Stimulated activated CD4-positive, alpha-beta T cell treated with anti-CD3 and anti-CD28 coated beads, Interleukin-15, amount 100 ng/mL, for 1 hour (primary cell): ENCODE results near the gene AZU1.

Experiments
- DNase-seq, 2 donors: peaks; one replicate each; pipeline ENCODE4 v3.0.0-alpha.2; 2020; ENCODE audit warnings: low read depth in 1 of 2, low spot score in 1 of 2

The AZU1 gene, protein sequence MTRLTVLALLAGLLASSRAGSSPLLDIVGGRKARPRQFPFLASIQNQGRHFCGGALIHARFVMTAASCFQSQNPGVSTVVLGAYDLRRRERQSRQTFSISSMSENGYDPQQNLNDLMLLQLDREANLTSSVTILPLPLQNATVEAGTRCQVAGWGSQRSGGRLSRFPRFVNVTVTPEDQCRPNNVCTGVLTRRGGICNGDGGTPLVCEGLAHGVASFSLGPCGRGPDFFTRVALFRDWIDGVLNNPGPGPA

DNA sequence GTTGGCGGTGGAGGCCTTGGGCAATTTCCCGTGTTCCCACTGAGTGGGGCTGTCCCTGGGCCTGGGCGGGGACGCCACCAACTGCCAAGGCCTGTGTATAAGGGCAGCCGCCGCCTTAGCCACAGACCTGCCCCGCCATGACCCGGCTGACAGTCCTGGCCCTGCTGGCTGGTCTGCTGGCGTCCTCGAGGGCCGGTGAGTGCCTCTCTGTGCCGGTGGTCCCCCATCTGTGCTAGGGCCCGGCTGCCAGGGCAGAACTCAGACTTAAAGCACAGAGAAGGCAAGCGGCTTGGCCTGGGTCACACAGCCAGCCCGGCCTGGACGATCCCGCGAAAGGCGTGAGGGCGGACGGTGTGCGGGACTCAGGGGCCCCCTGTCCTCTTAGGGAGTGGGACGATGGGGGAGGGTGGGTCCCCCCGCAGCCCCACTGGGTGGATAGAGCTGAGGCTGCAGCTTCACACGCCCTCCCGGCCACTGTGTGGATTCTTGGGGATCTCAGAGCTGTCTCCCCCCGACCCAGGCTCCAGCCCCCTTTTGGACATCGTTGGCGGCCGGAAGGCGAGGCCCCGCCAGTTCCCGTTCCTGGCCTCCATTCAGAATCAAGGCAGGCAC, at the start of gene AZU1:
AZU1 (plus strand) TSS at position 128 of the 612 bp plus-strand sequence; CDS start at position 138, 10 bp downstream.
- DNase-seq, result no peak

DNA sequence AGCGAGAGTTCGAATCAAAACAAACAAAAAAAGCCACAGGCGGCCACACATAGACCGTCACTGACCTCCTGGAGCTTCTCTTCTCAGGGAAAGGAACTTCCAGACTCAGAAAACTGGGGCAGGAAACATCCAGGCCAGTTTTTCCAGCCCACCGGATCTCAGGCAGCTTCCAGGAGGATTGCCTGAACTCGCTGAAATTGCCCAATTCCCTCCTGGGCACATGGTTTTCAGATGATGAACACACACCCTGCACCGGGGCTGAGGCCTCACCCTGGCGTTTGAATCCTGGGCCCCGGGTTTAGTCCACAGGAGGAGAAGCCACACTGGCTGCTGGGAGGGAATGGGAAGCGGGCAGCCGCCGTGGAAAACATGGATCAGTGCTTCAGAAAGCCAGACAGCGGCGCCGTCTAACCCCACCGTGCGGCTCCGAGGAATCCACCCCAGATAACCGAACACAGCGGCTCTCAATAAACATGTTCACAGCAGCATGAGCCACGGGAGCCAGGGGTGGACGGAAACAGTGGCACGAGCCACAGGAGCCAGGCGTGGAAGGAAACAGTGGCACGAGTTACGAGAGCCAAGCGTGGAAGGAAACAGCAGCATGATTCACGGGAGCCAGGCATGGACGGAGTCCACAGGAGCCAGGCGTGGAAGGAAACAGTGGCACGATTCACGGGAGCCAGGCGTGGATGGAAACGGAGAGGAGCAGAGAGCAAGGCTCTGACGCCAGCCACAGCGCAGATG, 48.6 kb upstream of the AZU1 start:
- DNase-seq, result no peak

DNA sequence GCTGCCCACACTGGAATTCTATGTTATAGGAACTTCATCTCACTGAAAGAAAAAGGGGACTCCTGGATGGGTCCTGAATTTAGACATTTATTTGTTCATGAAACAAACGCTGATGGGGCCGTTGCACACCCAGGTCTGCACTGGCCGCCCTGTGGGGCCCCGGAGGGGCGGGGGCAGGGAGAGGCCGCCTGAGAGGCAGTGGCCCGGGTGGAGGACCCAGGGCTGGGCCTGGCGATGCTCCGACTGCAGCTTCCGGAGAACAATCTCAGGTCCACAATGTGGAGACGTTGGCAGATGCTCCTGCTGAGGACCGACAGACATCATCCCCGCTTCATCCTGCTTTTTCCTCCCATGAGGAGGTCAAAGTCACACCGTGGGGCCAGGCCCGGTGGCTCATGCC, 46.7 kb upstream of the AZU1 start:
- no peak for DNase-seq

DNA sequence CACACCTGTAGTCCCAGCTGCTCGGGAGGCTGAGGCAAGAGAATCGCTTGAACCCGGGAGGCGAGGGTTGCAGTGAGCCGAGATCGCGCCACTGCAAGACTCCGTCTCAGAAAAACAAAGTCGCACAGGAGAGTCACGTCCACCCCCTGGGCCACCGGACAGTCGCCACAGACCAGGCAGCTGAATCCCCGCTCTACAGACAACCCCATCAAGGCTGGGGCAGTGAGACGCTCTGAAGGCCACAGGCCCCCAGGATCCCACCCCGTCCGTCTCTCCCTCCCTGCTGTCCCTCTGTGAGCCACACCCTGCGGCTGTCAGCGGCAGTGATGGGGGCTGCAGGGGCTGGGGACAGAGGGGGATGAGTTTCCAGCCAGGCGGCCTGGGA, 45.8 kb upstream of the AZU1 start:
- DNase-seq, result no peak

DNA sequence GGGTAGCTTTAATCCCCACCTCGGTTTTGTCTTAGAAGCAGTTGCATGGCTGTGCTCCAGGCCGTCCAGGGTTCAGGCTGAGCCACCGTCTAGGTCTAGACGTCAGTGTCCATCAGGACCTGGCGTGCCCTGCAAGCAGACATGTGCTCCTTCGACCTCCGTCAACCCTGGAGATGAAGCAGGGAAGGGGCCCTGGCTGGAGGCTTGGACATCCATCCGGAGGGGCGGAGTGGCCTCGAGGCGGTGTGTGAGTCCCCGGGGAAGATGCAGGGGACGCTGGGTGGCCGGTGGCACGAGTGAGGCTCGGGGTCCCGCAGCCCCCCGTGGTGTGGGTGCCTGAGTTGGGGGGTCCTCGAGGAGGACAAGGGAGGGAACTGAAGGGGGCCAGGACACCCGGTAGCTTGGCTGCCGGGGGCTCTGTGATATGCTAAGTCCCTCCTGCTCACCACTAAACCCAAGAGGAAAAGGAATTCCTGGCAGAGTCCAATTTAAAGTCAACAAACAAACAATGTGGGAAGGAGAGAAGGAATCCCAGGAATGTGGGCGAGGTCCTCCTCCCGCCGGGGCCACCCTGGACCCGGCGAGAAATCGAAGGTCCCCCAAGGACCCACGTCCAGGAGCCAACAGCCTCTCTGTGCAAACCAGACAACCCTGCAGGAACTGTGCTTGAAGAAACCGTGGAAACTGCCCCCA, 45.3 kb upstream of the AZU1 start:
- DNase-seq, result no peak

DNA sequence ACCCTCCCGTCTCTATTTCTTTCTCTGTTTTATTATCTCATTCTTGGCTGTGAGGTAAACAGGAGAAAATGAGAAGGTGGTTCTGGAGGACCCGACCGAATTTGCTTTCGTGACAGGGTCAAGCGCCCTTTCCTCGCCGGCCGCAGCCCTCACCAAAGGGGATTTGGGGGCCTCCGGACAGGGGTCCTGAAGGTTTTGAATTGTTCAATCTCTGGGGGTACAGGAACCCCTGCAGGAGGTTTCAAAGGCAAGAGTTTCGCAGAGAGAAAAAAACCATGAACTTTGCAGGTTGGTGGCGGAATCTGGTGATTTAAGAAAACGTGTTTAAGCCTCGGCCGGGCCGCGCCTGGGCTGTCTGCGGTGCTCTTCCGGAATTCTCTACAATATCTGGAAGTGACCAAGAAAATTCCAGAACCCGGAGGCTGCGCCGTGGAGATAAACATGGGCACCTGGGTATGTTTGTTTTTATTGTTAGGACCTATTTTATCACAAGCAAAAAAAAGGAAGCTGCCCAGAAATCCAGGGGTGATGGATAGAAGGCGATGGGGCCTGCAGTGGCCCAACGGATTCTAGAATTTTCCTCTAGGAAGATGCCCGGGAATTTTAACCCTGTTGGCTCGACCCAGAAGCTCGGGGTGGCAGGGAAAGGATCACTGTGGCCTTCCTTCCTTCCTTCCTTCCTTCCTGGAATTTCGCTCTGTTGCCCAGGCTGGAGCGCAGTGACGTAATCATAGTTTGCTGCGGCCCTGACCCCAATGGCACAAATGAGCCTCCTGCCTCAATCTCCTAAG, 44.6 kb upstream of the AZU1 start:
- DNase-seq, result no peak

DNA sequence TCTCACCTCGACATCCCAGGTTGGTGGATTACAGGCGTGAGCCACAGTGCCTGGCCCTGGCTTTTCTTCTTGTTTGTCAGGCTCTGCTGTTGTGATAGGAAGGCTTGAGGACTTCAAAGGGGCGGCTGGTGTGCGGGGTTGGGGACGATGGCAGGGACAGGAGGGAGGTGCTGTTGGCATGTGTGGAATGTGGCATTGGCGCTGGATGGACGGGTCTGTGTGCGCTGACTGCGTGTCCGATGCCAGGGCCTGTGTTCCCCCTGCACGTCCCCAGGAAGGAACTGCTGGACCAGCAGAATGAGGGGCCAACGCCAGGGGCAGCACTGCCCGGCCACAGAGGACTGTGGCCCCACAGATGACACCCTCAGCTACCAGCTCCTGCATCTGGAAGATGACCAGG, 43.1 kb upstream of the AZU1 start:
- no peak for DNase-seq

DNA sequence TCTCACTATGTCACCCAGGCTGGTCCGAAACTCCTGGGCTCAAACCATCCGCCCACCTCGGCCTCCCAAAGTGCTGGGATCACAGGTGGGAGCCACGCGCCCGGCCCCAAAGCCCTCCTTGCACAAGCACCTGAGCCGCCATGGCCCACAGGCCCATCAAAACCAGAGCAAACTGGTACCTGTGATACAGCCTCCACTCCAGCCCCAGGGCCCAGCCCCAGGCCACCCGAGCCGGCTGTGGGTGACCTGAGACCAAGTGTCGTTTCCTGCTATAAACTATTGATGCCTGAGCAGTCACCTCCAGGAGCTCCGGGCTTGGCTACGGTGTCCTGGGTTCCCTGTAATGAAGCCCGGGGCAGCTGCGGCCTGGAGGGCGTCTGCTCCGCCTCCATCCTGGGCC, 40.1 kb upstream of the AZU1 start:
- DNase-seq, result no peak

DNA sequence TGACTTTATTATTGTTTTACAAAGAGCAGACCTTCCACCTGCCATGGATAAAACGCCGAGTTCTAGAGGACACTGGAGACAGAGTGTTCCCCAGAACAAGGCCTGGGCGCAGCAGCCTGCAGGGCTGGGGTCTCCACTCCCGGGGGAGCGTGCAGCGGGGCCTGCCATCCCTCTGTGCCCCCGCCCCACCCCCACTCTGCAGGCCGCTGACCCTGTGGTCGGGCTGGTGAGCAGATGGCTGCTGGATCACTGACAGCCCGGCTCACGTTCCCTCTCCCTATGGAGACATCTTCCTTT, 39.0 kb upstream of the AZU1 start:
- DNase-seq, result no peak

DNA sequence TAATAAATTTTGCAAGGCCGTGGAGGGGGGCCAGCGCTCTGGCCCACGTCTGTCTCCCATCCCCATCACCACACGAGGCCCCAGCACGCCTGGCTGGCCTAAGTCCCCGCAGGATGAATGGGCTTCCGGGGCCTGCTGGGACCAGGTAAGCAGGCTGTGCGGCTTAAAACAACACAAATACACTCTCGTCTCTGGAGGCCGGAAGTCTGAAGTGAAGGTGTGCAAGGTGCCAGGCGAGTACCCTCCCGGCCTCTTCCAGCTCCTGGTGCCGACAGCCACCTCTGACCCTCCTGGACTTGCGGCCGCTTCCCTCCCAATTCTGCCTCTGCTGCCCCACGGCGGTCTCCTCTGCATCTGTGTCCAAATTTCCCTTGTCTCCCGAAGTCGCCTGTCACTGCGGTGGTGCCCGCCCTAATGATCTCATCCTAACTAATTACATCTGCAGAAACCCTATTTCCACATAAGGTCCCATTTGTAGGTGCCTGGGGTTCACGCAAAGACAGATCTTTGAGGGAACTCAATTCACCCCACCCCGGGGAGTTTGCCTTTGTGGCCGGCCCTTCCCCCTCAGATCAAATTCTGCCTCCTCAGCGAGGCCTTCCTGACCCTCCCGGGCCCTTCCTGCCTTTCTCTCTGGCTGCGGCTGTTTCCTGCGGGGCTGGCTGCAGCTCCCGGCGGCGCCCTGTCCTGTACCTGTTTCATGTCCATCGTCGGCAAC, 38.5 kb upstream of the AZU1 start:
- DNase-seq, result no peak

DNA sequence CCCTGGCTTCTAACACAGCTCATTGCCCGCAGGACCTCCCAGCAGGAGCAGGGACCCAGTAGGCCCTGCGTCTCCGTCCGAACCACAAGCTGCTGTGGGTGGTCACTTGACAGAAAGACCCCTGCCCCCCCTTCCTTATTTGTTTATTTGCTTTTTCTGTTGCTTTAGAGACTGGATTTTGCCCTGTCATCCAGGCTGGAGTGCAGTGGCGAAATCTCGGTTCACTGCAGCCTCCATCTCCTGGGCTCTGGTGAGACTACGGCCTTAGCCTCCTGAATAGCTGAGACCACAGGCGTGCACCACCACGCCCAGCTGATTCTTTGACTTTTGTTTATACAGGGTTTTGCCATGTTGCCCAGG, 38.0 kb upstream of the AZU1 start:
- no peak for DNase-seq

DNA sequence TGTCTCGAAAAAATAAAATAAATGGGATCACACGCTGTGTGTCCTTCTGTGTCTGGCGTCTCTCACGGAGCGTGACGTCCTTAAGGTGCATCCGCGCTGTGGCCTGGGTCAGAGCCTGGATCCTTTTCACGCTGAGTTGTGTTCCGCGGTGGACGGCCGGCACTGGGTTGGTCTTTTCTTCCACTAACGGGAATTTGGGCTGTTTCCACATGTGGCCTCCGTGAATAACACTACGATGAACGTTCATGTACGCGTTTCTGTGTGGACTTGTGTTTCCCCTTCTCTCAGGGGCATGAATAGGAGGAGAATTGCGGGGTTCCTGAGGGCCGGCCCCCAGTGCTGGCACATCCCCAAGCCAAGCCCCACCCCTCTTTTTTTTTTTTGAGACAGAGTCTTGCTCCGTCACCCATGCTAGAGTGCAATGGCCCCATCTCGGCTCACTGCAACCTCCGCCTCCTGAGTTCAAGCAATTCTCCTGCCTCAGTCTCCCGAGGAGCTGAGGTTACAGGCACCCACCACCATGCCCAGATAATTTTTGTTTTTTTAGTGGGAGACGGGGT, 36.5 kb upstream of the AZU1 start:
- no peak for DNase-seq

DNA sequence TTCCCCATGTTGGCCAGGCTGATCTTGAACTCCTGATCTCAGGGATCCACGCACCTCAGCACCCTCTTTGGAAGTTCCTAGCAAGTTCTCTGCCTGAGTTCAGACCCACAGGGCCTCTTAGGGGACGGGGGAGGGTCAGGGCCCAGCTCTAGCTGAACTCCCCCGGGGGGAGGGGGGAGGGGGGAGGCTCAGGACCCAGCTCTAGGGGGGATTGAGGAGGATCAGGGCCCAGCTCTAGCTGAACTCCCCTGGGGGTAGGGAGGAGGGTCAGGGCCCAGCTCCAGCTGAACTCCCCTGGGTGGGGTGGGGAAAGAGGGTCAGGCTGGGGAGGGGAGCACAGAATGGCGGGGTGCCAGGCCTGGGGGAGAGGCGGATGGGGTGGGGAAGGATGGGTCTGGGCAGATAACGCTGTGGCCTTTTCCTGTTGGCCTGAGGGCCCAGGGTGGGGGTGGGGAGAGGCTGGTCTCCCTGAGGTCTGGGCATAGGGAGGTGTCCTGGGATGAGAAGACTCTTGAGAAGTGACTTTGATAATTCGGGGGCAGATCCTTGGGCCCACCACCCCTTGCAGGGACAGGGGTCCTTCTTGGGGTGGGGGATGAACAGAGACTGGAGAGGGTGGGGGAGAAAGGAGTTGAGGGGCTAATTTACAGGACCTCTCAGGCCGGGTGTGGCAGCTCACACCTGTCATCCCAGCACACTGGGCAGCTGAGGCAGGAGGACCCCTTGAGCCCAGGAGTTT, 35.9 kb upstream of the AZU1 start:
- no peak for DNase-seq

DNA sequence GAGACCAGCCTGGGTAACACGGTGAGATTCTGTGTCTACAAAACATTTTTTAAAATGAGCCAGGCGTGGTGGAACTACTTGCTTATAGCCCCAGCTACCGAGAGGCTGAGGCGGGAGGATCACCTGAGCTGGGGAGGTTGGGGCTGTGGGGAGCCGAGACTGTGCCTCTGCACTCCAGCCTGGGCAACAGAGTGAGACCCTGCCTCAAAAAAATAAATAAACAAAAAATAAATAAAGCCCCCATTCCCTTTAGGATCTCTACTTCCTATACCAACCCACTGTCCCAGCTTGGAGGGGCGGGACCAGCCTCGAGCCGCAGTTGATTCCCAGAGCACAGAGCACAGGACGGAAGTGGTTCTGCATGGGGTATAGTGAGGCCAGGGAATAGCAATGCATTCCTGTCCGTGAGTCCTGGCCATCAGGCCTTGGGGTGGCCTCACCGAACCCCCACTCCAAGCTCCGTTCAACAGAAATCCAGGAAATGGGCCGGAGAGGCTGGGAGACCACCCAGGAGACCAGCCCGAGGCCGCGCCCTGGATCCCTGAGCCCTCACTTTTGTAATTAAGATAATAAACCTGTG, 35.2 kb upstream of the AZU1 start:
- no peak for DNase-seq

DNA sequence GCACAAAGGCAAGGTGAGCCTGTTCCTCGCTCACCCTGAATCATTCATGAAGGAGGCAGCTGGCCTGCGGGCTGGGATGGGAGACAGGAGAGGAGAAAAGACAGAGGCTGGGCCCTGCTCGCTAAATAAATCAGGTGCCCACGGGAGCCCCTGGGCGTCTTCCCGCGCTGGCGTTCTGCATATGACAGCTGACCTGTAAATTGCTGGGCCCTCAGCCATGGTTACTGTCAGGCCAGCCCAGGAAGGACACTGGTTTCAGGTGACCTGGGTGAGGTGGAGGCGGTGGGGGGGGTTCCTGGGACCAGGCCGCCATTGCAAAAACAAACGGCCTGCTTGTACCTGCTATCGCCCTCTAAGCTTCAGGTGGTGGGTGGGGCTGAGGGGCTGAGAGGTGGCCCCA, 33.8 kb upstream of the AZU1 start:
- DNase-seq, result no peak

DNA sequence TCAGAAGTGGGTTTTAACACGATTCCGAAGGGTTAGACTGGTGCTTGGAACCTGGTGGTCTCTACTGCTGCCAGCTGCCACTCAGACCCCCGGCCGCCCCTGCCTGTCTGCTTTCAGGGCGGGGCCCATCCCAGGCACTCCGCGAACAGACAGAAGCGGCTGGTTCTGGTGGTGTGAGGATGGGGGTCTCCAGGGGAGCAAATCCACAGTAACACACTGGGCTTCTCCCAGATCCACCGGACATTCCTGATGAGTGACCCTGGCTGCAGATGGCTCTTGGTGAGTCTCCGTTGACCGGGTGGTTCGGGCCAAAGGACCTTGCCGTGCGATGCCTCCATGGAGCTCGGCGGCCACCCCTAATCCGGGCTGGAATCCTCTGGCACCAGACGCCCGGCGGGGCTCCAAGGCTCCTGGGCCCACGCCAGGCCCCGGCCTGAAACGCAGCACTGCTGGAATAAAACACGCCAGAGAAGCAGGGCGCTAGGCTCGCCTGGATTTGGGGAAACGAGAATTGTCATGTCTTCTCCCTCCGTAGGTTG, 32.5 kb upstream of the AZU1 start:
- no peak for DNase-seq

DNA sequence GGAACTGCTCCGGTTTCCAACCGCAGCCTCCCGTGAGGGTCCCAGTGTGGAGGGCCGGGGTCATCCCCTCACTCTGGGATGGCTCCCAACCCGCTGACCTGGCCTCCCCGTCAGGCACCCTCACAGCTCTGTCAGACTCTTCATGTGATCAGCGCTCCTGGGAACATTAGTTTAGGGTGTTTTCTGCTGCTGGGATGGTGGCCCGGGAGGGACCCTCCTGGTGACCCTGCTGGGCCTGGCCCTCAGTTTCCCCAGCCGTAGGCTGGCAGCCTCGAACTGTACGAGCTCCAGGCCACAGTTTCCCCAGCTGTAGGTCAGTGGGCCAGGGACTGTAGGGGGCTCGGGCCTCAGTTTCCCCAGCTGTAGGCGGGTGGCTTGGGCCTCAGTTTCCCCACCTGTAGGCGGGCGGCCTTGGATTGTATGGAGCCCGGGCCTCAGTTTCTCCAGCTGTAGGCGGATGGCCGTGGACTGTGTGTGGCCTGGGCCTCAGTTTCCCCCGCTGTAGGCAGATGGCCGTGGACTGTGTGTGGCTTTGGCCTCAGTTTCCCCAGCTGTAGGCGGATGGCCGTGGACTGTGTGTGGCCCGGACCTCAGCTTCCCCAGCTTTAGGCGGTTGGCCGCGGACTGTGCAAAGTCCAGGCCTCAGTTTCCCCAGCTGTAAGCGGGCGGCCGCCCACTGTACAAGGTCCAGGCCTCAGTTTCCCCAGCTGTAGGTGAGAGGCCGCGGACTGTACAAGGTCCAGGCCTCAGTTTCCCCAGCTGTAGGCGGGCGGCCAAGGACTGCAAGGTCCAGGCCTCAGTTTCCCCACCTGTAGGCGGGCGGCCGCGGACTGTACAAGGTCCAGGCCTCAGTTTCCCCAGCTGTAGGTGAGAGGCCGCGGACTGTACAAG, 31.7 kb upstream of the AZU1 start:
- no peak for DNase-seq
